H9 (cell line): ENCODE data around the gene WAC. TPM values are rescaled to one million over a fixed set of nuclear protein-coding genes. Genes with fewer than 3 reads are reported as not detected.

ENCODE experiments used
- DNase-seq: peaks from one replicate; pipeline ENCODE4 v3.0.0-alpha.2; 2017
- H2AFZ ChIP-seq: one replicate; pipeline ENCODE4 v1.6.1; 2013; ENCODE audit warnings: mild to moderate bottlenecking, low read length, control low read depth, moderate library complexity
- H2AK5ac ChIP-seq: 2 replicates; pipeline ENCODE4 v1.6.1; 2013; ENCODE audit warnings: low read length, control low read depth, mixed read lengths; ENCODE audit not compliant: insufficient read length
- H2BK120ac ChIP-seq: one replicate; pipeline ENCODE4 v1.6.1; 2013; ENCODE audit warnings: low read depth, mild to moderate bottlenecking, low read length, control low read depth, inconsistent platforms; ENCODE audit not compliant: poor library complexity, severe bottlenecking
- H2BK12ac ChIP-seq: 2 replicates; pipeline ENCODE4 v1.6.1; 2013; ENCODE audit warnings: low read length, control low read depth, mixed read lengths, low read depth; ENCODE audit not compliant: insufficient read length
- H2BK15ac ChIP-seq: 2 replicates; pipeline ENCODE4 v1.6.1; 2013; ENCODE audit warnings: low read depth, low read length, control low read depth
- H2BK20ac ChIP-seq: one replicate; pipeline ENCODE4 v1.6.1; 2013; ENCODE audit warnings: low read depth, mild to moderate bottlenecking, low read length, control low read depth, inconsistent platforms; ENCODE audit not compliant: poor library complexity, severe bottlenecking
- H2BK5ac ChIP-seq: 2 replicates; pipeline ENCODE4 v1.6.1; 2013; ENCODE audit warnings: low read length, control low read depth, mixed read lengths; ENCODE audit not compliant: insufficient read length
- H3K14ac ChIP-seq: 2 replicates; pipeline ENCODE4 v1.6.1; 2013; ENCODE audit warnings: low read length, control low read depth; ENCODE audit not compliant: insufficient read depth
- H3K18ac ChIP-seq: 2 replicates; pipeline ENCODE4 v1.6.1; 2013; ENCODE audit warnings: low read depth, mild to moderate bottlenecking, mixed read lengths, low read length, control low read depth; ENCODE audit not compliant: insufficient read length
- H3K23ac ChIP-seq: 2 replicates; pipeline ENCODE4 v1.6.1; 2013; ENCODE audit warnings: low read length, control low read depth, mixed read lengths, low read depth; ENCODE audit not compliant: insufficient read length
- H3K23me2 ChIP-seq: 2 replicates; pipeline ENCODE4 v1.6.1; 2013; ENCODE audit warnings: low read depth, mild to moderate bottlenecking, mixed read lengths, low read length, control low read depth; ENCODE audit not compliant: insufficient read length, poor library complexity, severe bottlenecking
- H3K27ac ChIP-seq: 2 replicates; pipeline ENCODE4 v1.5.1; 2013; ENCODE audit warnings: low read length, control low read depth, mixed read lengths, low read depth; ENCODE audit not compliant: insufficient read length
- H3K27me3 ChIP-seq: 2 replicates; pipeline ENCODE4 v1.6.1; 2013; ENCODE audit warnings: low read length, control low read depth, inconsistent platforms; ENCODE audit not compliant: insufficient read depth
- H3K4ac ChIP-seq: 2 replicates; pipeline ENCODE4 v1.6.1; 2013; ENCODE audit warnings: low read depth, mild to moderate bottlenecking, control low read depth, inconsistent platforms, low read length, moderate library complexity
- H3K4me1 ChIP-seq: 2 replicates; pipeline ENCODE4 v1.6.1; 2013; ENCODE audit warnings: low read length, control low read depth, inconsistent platforms; ENCODE audit not compliant: insufficient read depth
- H3K4me2 ChIP-seq: 2 replicates; pipeline ENCODE4 v1.6.1; 2013; ENCODE audit warnings: low read length, control low read depth, mixed read lengths; ENCODE audit not compliant: insufficient read length, insufficient read depth
- H3K56ac ChIP-seq: 2 replicates; pipeline ENCODE4 v1.6.1; 2013; ENCODE audit warnings: low read depth, mild to moderate bottlenecking, mixed read lengths, low read length, control low read depth; ENCODE audit not compliant: insufficient read length
- H3K79me1 ChIP-seq: 2 replicates; pipeline ENCODE4 v1.6.1; 2013; ENCODE audit warnings: low read depth, mild to moderate bottlenecking, moderate library complexity, low read length, control low read depth, inconsistent platforms; ENCODE audit not compliant: insufficient read depth, poor library complexity, severe bottlenecking
- H3K79me2 ChIP-seq: 2 replicates; pipeline ENCODE4 v1.6.1; 2013; ENCODE audit warnings: low read length, control low read depth, inconsistent platforms; ENCODE audit not compliant: insufficient read depth
- H3K9ac ChIP-seq: 2 replicates; pipeline ENCODE4 v1.6.1; 2013; ENCODE audit warnings: low read length, control low read depth, mixed read lengths; ENCODE audit not compliant: insufficient read length; ENCODE audit errors: extremely low read depth
- H3K9me3 ChIP-seq: one replicate; pipeline ENCODE4 v1.6.1; 2013; ENCODE audit warnings: low read depth, low read length, inconsistent platforms; ENCODE audit not compliant: control insufficient read depth
- H3T11ph ChIP-seq: one replicate; pipeline ENCODE4 v1.6.1; 2013; ENCODE audit warnings: mild to moderate bottlenecking, low read length, control low read depth, inconsistent platforms
- H4K20me1 ChIP-seq: one replicate; pipeline ENCODE4 v1.6.1; 2013; ENCODE audit not compliant: control insufficient read depth, insufficient read length, insufficient read depth
- H4K5ac ChIP-seq: 2 replicates; pipeline ENCODE4 v1.6.1; 2013; ENCODE audit warnings: low read depth, mild to moderate bottlenecking, mixed read lengths, low read length, control low read depth; ENCODE audit not compliant: insufficient read length
- H4K8ac ChIP-seq: replicated peaks from 2 replicates; pipeline ENCODE4 v1.6.1; 2013; ENCODE audit warnings: low read length, control low read depth, mixed read lengths, low read depth; ENCODE audit not compliant: insufficient read length
- H4K91ac ChIP-seq: 2 replicates; pipeline ENCODE4 v1.6.1; 2013; ENCODE audit warnings: low read depth, mild to moderate bottlenecking, moderate library complexity, mixed read lengths, low read length, control low read depth; ENCODE audit not compliant: insufficient read length
- H3K27ac Mint-ChIP-seq, 3 experiments: 2 replicates in 2 of 3; 3 replicates in 1 of 3; pipeline ENCODE4 v1.8.0; 2020 to 2021; ENCODE audit warnings: mixed read lengths in 3 of 3, mild to moderate bottlenecking in 1 of 3, moderate library complexity in 1 of 3
- H3K27me3 Mint-ChIP-seq: 2 replicates; pipeline ENCODE4 v1.8.0; 2021; ENCODE audit warnings: low read depth, mild to moderate bottlenecking, moderate library complexity, mixed read lengths
- H3K36me3 Mint-ChIP-seq, 3 experiments: 2 replicates in 2 of 3; 3 replicates in 1 of 3; pipeline ENCODE4 v1.8.0; 2020 to 2021; ENCODE audit warnings: low read depth in 3 of 3, mixed read lengths in 3 of 3; ENCODE audit not compliant: insufficient read depth in 1 of 3
- H3K4me1 Mint-ChIP-seq, 2 experiments: 2 replicates each; pipeline ENCODE4 v1.8.0; 2020; ENCODE audit warnings: mixed read lengths in 2 of 2
- H3K4me3 Mint-ChIP-seq, 2 experiments: 2 replicates in 1 of 2; 3 replicates in 1 of 2; pipeline ENCODE4 v1.8.0; 2020 to 2021; ENCODE audit warnings: mild to moderate bottlenecking in 2 of 2, mixed read lengths in 2 of 2, moderate library complexity in 1 of 2
- H3K9me3 Mint-ChIP-seq, 2 experiments: 2 replicates in 1 of 2; 3 replicates in 1 of 2; pipeline ENCODE4 v1.8.0; 2020; ENCODE audit warnings: mild to moderate bottlenecking in 2 of 2, mixed read lengths in 2 of 2, moderate library complexity in 1 of 2
- CTCF ChIP-seq: fragments of 200-600 bp; sonication (generic); conservative IDR thresholded peaks from 3 replicates; pipeline ENCODE4 v1.8.0; 2021; ENCODE audit warnings: antibody characterized with exemption, mild to moderate bottlenecking
- WGBS: extraction: QIAGEN DNeasy Blood & Tissue Kit; methylation state at CpG from one replicate; pipeline ENCODE4 v1.1.7; 2013; ENCODE audit warnings: missing lambda C conversion rate, low lambda C conversion rate, mixed read lengths; ENCODE audit not compliant: insufficient read length; ENCODE audit errors: extremely low coverage; 5-methylcytosine and 5-hydroxymethylcytosine counted together
- total RNA-seq: library from RNA; stranded (reverse); gene quantifications from 2 replicates; pipeline ENCODE4 v1.2.1, GENCODE V29; 2021

The WAC gene
- total RNA-seq, 1 experiment from 2014 or later = 130 TPM

GRCh38 chr10:28496017-28496416 lies 36.9 kb upstream of the WAC start:
- Histone ChIP-seq H2BK20ac (no peak overlapping the region), H3K79me2 (no peaks in the 10 kb centered on the region), H3K79me1 (no peaks in the 10 kb centered on the region), H4K20me1 (no peaks in the 10 kb centered on the region), H2BK120ac (no peak overlapping the region), H3K23ac (no peak overlapping the region), H2AFZ (no peak overlapping the region), H3K18ac (no peak overlapping the region), H3K4me2 (no peak overlapping the region), H3K9me3 (no peaks in the 10 kb centered on the region), H2BK12ac (no peak overlapping the region), H3K4ac (no peak overlapping the region), H3K23me2 (no peaks in the 10 kb centered on the region), H3K4me1 (no peaks in the 10 kb centered on the region), H3K27ac (no peak overlapping the region), H4K91ac (no peak overlapping the region), H4K8ac (no peak overlapping the region), H3K14ac (no peak overlapping the region), H4K5ac (no peak overlapping the region), H3K27me3 (no peaks in the 10 kb centered on the region), H2BK15ac (no peak overlapping the region), H3K56ac (no peak overlapping the region), H3T11ph (no peak overlapping the region), H2BK5ac (no peak overlapping the region), H2AK5ac (no peak overlapping the region), H3K9ac (no peak overlapping the region)
- WGBS = no CpG with 5 or more reads among the region's 3 CpGs
- peaks cover 7 to 9% of the 10 kb centered on the region in 2 experiments for H3K4me1 Mint-ChIP-seq
- TF ChIP-seq CTCF = no peak
- no peak overlapping the region for H3K4me3 Mint-ChIP-seq
- H3K27ac Mint-ChIP-seq = no peak overlapping the region
- DNase-seq = no peak
- no peaks in the 10 kb centered on the region; a peak in 1 of 5 replicates for H3K9me3 Mint-ChIP-seq
- H3K36me3 Mint-ChIP-seq = no peaks in the 10 kb centered on the region
- peaks cover 2% of the 10 kb centered on the region for H3K27me3 Mint-ChIP-seq
